ENCODE results near the gene RCAN3.

RCAN3 gene

GRCh38 chr1:24555591-24556413 is 53.2 kb downstream of the RCAN3 start, which contains the start of gene NCMAP:
NCMAP (plus strand) TSS chr1:24556087; CDS start chr1:24595431, 39,344 bp downstream.
- no peak within 1 kb of the TSS for H3K9ac ChIP-seq (ENCODE audit: insufficient read length)
- no peak within 1 kb of the TSS for H3K4me3 ChIP-seq
- no peak within 1 kb of the TSS for H3K27ac ChIP-seq
- no peak for TF ChIP-seq EZH2 (IDR thresholded peaks at IDR 0.05)
- no peak for TF ChIP-seq FOXP2 (optimal IDR thresholded peaks at IDR 0.05; ENCODE audit: control extremely low read depth, extremely low read length, insufficient read depth)
- TF ChIP-seq POLR2AphosphoS5 (IDR thresholded peaks at IDR 0.05; ENCODE audit: borderline replicate concordance, low read depth, low read length), result no peak
- no peaks in the 10 kb centered on the region for H3K9me3 ChIP-seq (ENCODE audit: low read depth, low read length)
- H3K36me3 ChIP-seq (ENCODE audit: insufficient read depth, low read length), result no peaks in the 10 kb centered on the region
- no peak for DNase-seq (ENCODE audit: low read depth, low spot score)

- TF ChIP-seq EZH2 (IDR thresholded peaks at IDR 0.05) (no peak), FOXP2 (optimal IDR thresholded peaks at IDR 0.05; ENCODE audit: control extremely low read depth, extremely low read length, insufficient read depth) (no peak), POLR2AphosphoS5 (IDR thresholded peaks at IDR 0.05; ENCODE audit: borderline replicate concordance, low read depth, low read length) (no peak)
- Histone ChIP-seq H3K4me3 (no peak overlapping the region), H3K9me3 (ENCODE audit: low read depth, low read length) (no peaks in the 10 kb centered on the region), H3K9ac (ENCODE audit: insufficient read length) (no peak overlapping the region), H3K36me3 (ENCODE audit: insufficient read depth, low read length) (no peaks in the 10 kb centered on the region), H3K27ac (no peak overlapping the region)
- DNase-seq (ENCODE audit: low read depth, low spot score), result no peak
These were observed 53.8 kb downstream of the RCAN3 start for GRCh38 chr1:24556414-24556795.

GRCh38 chr1:24557220-24557619 is 54.6 kb downstream of the RCAN3 start:
- no peak overlapping the region for H3K27ac ChIP-seq
- no peak overlapping the region for H3K4me3 ChIP-seq
- no peaks in the 10 kb centered on the region for H3K9me3 ChIP-seq (ENCODE audit: low read depth, low read length)

GRCh38 chr1:24557711-24558131 is 55.1 kb downstream of the RCAN3 start:
- TF ChIP-seq POLR2AphosphoS5 (IDR thresholded peaks at IDR 0.05; ENCODE audit: borderline replicate concordance, low read depth, low read length) (no peak), EZH2 (IDR thresholded peaks at IDR 0.05) (no peak), FOXP2 (optimal IDR thresholded peaks at IDR 0.05; ENCODE audit: control extremely low read depth, extremely low read length, insufficient read depth) (no peak)
- Histone ChIP-seq H3K27ac (no peak overlapping the region), H3K36me3 (ENCODE audit: insufficient read depth, low read length) (no peaks in the 10 kb centered on the region), H3K4me3 (no peak overlapping the region), H3K9ac (ENCODE audit: insufficient read length) (no peak overlapping the region), H3K9me3 (ENCODE audit: low read depth, low read length) (no peaks in the 10 kb centered on the region)
- no peak for DNase-seq (ENCODE audit: low read depth, low spot score)

More at GRCh38 chr1:24557220-24557619, 54.6 kb downstream of the RCAN3 start:
- no peak for DNase-seq (ENCODE audit: low read depth, low spot score)
- H3K36me3 ChIP-seq (ENCODE audit: insufficient read depth, low read length), result no peaks in the 10 kb centered on the region
- no peak for TF ChIP-seq EZH2 (IDR thresholded peaks at IDR 0.05)
- TF ChIP-seq FOXP2 (optimal IDR thresholded peaks at IDR 0.05; ENCODE audit: control extremely low read depth, extremely low read length, insufficient read depth), result no peak
- no peak for TF ChIP-seq POLR2AphosphoS5 (IDR thresholded peaks at IDR 0.05; ENCODE audit: borderline replicate concordance, low read depth, low read length)
- no peak overlapping the region for H3K9ac ChIP-seq (ENCODE audit: insufficient read length)

GRCh38 chr1:24558455-24558854 is 55.8 kb downstream of the RCAN3 start:
- TF ChIP-seq POLR2AphosphoS5 (IDR thresholded peaks at IDR 0.05; ENCODE audit: borderline replicate concordance, low read depth, low read length), result no peak
- TF ChIP-seq FOXP2 (optimal IDR thresholded peaks at IDR 0.05; ENCODE audit: control extremely low read depth, extremely low read length, insufficient read depth), result no peak
- no peak for TF ChIP-seq EZH2 (IDR thresholded peaks at IDR 0.05)
- Histone ChIP-seq H3K36me3 (ENCODE audit: insufficient read depth, low read length) (no peaks in the 10 kb centered on the region), H3K27ac (no peak overlapping the region), H3K4me3 (no peak overlapping the region), H3K9me3 (ENCODE audit: low read depth, low read length) (no peaks in the 10 kb centered on the region), H3K9ac (ENCODE audit: insufficient read length) (no peak overlapping the region)
- no peak for DNase-seq (ENCODE audit: low read depth, low spot score)

GRCh38 chr1:24558902-24559791 is 56.5 kb downstream of the RCAN3 start:
- Histone ChIP-seq H3K9ac (ENCODE audit: insufficient read length) (no peak overlapping the region), H3K9me3 (ENCODE audit: low read depth, low read length) (no peaks in the 10 kb centered on the region), H3K27ac (no peak overlapping the region), H3K36me3 (ENCODE audit: insufficient read depth, low read length) (no peaks in the 10 kb centered on the region), H3K4me3 (no peak overlapping the region)
- TF ChIP-seq EZH2 (IDR thresholded peaks at IDR 0.05) (no peak), POLR2AphosphoS5 (IDR thresholded peaks at IDR 0.05; ENCODE audit: borderline replicate concordance, low read depth, low read length) (no peak), FOXP2 (optimal IDR thresholded peaks at IDR 0.05; ENCODE audit: control extremely low read depth, extremely low read length, insufficient read depth) (no peak)
- DNase-seq (ENCODE audit: low read depth, low spot score), result no peak

GRCh38 chr1:24560361-24560760 is 57.7 kb downstream of the RCAN3 start:
- no peak overlapping the region for H3K9ac ChIP-seq (ENCODE audit: insufficient read length)
- no peaks in the 10 kb centered on the region for H3K36me3 ChIP-seq (ENCODE audit: insufficient read depth, low read length)
- TF ChIP-seq POLR2AphosphoS5 (IDR thresholded peaks at IDR 0.05; ENCODE audit: borderline replicate concordance, low read depth, low read length), result no peak
- no peak for TF ChIP-seq FOXP2 (optimal IDR thresholded peaks at IDR 0.05; ENCODE audit: control extremely low read depth, extremely low read length, insufficient read depth)
- TF ChIP-seq EZH2 (IDR thresholded peaks at IDR 0.05), result no peak
- DNase-seq (ENCODE audit: low read depth, low spot score), result no peak
- no peak overlapping the region for H3K4me3 ChIP-seq
- H3K27ac ChIP-seq, result no peak overlapping the region
- no peaks in the 10 kb centered on the region for H3K9me3 ChIP-seq (ENCODE audit: low read depth, low read length)

GRCh38 chr1:24562625-24563024 is 60.0 kb downstream of the RCAN3 start:
- peak overlapping the region; percentile 28 for H3K4me3 ChIP-seq
- peak; percentile 53 for DNase-seq (ENCODE audit: low read depth, low spot score)
- H3K36me3 ChIP-seq (ENCODE audit: insufficient read depth, low read length), result no peaks in the 10 kb centered on the region
- TF ChIP-seq POLR2AphosphoS5 (IDR thresholded peaks at IDR 0.05; ENCODE audit: borderline replicate concordance, low read depth, low read length), result peak; percentile 55; the same call in 1 of the 2 replicates
- no peak for TF ChIP-seq FOXP2 (optimal IDR thresholded peaks at IDR 0.05; ENCODE audit: control extremely low read depth, extremely low read length, insufficient read depth)
- no peaks in the 10 kb centered on the region for H3K9me3 ChIP-seq (ENCODE audit: low read depth, low read length)
- H3K9ac ChIP-seq (ENCODE audit: insufficient read length), result no peak overlapping the region
- no peak overlapping the region for H3K27ac ChIP-seq

Measured in SK-N-MC (cell line).